ENCODE results near the gene KDM6A.
"Not testable (repeated sequence)": the region's sequence is repeated elsewhere in the genome, so short reads cannot be mapped to it uniquely, and the experiment has no call there.

The KDM6A gene

DNA sequence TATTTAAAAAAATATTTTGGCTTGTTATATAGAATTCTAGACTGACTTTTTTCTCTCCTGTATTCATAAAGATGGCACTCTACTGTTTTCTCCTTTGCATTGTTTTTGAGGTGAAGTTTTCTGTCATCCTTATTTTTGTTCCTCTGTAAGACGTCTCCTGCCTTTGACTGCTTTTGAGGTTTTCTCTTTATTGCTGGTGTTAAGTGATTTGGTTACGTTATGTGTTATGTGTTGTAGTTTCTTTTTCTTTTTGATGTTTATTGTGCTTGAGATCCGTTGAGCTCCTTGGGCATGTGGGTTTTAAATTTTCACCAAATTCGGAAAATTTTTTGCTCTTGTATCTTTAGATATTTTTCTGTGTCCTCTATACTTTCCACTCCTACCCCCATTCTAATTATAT, 50.0 kb downstream of the KDM6A start:
- no peak for DNase-seq (ENCODE audit: low spot score)

DNA sequence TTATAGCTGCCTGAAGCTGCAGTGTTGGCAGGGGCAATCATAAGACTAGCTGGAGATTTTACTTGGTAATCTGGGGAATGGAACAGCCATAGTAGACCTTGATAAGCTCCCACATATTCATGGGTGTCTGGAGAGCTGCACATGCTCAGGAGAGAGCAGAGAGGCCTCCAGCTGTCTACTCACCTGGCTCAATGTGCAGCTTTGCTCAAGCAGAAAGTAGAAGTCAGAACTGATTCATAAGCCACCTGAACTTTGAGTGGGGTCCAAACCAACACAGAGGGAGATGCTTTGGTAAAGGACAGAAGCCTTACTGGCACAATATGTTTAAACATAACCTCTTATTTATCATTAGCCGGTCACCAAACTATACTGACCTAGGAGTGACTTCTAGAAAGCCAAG, 54.4 kb downstream of the KDM6A start:
- no peak for DNase-seq (ENCODE audit: low spot score)

DNA sequence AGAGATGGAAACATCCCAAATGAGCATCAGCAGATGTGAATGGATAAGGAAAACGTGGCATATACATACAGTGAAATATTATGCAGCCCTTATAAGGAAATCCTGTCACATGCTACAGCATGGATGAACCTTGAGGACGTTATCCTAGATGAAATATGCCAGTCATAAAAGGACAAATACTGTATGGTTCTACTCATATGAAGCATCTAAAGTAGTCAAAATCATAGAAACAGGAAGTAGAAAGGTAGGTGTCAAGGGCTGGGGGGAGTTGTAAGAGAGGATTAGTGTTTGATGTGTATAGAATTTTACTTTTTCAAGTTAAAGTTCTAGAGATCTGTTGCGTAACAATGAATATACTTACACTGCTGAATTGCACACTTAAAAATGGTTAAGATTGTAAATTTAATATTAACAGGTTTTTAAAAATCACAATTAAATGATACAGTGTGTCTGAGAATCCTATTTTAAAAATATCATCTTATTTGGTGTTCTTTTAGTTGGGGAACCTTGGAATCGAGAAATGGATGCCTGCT, 58.5 kb downstream of the KDM6A start:
- DNase-seq (ENCODE audit: low spot score) = no peak

DNA sequence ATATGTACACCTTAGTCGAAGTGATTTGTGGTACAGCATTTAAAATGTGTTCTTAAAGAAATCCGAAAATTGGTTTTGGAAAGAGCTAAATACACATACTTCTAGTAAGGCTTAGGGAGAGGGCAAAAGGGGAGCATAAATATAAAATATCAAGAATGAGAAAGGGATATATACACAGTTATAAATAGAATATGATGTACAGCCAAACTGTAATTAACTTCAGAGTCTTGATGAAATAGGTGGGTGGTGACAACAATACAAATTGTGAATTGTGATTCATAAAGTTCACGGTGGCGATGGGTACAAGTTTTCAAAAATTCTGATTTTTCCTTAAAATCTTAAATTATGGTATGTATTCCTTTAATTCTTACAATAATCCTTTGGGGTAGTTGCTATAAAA, 62.2 kb downstream of the KDM6A start:
- DNase-seq (ENCODE audit: low spot score) = no peak

DNA sequence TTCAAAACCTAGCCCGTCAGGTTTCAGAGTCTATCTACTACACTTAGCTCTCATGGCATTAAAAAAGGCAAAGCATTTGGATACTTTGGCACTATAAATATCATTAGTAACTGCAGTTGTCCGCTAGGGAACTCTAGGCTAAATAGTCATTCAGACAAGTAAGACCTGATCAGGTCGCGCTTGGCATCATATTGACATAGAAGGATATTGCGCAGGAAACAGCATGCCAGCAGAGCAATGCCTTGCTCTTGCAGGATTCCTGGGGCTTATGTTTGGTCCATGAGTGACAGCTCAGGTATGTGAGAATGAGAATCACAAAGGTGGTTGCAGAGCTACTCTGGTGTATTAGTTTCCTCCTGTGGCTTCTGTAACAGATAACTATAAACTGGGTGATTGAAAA, 62.7 kb downstream of the KDM6A start:
- DNase-seq (ENCODE audit: low spot score) = no peak

DNA sequence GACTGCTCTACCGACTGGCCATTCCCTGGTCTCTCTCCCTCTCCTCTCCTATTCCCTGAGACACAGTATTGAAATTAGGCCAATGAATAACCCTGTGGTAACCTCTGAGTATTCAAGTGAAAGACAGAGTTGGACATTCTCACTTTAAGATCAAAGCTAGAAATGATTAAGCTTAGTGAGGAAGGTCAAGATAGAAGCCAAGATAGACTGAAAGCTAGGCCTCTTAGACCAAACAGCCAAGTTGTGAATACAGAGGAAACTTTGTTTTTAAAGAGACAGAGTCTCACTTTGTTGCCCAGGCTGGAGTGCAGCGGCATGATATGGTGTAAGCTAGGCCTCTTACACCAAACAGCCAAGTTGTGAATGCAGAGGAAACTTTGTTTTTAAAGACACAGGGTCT, 64.6 kb downstream of the KDM6A start:
- DNase-seq (ENCODE audit: low spot score) = no peak

DNA sequence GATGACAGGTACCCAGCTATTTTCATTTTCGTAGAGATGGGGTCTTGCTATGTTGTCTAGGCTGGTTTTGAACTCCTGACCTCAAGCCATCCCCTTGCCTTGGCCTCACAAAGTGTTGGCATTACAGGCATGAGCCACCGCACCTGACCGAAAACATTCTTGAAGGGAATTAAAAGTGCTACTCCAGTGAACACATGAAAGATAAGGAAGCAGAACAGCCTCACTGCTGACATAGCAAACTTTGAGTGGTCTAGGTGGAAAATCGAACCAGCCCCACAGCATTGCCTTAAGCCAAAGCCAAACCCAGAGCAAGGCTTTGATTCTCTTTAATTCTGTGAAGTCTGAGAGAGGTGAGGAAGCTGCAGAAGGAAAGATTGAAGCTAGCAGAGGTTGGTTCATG, 65.1 kb downstream of the KDM6A start:
- no peak for DNase-seq (ENCODE audit: low spot score)

DNA sequence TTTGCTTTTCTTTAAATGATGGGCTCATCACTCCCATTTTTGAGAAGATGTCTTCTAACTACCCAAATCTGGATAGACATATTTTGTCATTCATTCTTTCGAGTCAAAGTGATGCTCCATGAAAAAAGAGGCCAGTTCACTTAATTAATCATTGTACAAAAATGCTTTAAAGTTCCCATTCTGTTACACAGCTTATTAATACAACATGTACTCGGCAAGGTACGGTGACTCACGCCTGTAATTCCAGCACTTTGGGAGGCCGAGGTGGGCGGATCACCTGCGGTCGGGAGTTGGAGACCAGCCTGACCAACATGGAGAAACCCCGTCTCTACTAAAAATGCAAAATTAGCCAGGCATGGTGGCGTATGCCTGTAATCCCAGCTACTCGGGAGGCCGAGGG, 67.6 kb downstream of the KDM6A start:
- not testable (repeated sequence) for DNase-seq (ENCODE audit: low spot score)

DNA sequence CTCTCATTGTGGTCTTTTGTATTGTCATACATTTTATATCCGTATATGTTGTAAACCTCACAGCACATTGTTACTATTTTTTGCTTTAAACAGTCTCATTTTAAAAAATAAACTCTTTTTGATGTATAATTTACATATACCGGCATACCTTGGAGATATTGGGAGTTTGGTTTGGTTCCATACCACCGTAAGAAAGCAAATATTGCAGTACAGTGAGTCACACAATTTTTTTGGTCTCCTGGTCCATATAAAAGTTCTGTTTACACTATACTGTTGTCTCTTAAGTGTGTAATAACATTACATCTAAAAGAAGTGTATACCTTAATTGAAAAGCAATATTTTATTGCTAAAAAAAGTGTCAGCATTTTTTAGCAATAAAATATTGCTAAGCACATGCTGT, 70.0 kb downstream of the KDM6A start:
- no peak for DNase-seq (ENCODE audit: low spot score)

DNA sequence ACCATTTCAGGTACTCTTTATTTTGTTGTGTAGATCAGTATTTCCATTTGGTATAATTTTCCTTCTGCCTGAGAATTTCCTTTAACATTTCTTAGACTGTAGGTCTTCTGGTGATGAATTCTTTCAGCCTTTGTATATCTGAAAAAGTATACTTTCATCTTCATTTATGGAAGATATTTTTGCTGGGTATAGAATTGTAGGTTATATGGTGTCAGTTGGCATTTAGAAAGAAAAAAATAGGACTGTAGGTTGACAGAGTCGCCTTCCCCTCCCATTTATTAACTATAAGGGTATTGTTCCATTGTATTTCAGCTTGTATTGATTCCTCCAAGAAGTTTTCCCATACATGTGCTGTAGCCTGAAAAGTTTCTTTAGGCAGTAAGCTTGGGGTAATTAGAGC, 71.9 kb downstream of the KDM6A start:
- no peak for DNase-seq (ENCODE audit: low spot score)

DNA sequence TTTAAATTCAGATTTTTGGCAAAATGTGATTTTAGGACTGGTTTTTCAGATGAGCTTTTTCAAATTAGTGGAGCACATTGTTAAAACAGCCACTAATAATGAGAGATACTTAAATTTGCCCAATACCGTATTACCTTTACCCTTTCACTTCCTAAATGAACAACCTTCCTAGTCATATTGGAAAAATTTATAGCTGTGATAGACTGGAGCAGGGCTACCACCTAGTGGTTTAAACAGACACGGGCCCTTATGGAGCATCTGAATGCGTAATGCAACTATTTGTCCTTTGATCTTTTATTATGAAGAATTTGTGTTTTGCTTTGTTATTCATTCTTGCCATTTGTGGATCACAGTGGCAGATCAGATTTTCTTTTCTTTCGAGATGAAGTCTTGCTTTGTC, 72.7 kb downstream of the KDM6A start:
- no peak for DNase-seq (ENCODE audit: low spot score)

DNA sequence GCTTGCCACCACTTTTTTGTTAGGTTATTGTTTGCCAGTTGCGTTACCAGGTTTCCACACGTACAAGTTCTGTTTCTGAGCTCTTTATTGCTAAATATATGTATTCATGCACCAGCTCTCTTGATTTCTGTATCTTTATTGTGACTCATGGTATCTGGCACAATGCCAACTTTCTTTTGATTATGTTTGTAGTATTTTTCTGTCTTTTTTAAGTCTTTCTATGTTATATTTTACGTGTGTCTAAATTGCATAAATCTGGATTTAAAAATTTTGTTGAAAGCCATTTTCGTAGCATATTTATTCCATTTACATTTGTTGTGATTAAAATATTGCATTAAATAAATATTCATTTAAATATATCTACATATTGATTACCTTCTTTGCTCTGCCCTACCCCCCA, 73.8 kb downstream of the KDM6A start:
- DNase-seq (ENCODE audit: low spot score) = no peak

DNA sequence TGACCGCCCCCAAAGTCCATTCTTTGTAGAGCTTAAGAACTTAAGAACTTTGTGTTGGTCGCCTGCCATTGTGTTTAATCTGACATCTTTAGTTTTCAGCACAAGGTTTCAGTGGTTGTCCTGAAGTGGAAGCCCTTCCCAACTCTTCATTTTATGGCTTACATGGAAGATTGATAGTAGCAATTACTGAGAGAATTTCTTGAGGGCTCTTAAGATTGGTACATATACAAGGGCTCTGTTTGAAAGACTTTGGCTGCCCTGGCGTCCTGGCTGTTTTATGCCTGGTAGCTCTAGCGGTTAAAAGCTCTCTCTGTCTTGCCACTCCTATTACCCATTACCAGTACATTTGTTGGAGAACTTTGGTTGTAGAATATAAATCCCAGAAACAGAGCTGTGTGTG, 75.0 kb downstream of the KDM6A start:
- DNase-seq (ENCODE audit: low spot score) = no peak

DNA sequence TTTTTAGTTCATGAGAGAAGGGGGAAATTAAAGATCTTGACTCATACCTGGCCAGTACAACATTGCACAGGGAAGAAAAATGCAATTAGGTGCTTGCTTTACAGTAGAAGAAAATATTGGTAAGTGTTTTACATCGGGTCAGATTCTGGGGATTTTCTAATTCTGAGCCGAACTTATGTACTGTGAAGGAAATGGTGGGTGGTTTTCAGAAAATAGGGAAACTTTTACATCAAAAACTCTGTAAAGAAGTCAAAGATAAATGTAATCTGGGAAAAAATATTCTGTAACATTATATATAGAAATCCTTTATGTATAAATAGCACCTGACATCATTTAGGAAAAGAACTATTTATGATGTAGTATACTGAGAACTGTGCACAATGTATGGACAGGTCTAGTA, 75.4 kb downstream of the KDM6A start:
- DNase-seq (ENCODE audit: low spot score) = no peak

DNA sequence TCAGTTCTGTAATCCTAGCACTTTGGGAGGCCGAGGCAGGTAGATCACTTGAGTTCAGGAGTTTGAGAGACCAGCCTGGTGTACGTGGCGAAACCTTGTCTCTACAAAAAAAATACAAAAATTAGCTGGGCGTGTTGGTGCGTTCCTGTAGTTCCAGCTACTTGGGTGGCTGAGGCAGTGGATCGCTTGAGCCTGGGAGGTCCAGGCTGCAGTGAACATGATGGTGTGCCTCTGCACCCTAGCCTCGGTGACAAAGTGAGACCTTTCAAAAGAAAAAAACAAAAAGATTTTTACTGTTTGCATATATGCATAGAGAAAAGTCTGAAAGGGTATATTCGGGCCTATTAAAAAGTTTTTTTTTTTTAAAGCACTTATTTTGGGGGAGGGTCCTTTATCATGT, 76.1 kb downstream of the KDM6A start:
- DNase-seq (ENCODE audit: low spot score) = no peak

DNA sequence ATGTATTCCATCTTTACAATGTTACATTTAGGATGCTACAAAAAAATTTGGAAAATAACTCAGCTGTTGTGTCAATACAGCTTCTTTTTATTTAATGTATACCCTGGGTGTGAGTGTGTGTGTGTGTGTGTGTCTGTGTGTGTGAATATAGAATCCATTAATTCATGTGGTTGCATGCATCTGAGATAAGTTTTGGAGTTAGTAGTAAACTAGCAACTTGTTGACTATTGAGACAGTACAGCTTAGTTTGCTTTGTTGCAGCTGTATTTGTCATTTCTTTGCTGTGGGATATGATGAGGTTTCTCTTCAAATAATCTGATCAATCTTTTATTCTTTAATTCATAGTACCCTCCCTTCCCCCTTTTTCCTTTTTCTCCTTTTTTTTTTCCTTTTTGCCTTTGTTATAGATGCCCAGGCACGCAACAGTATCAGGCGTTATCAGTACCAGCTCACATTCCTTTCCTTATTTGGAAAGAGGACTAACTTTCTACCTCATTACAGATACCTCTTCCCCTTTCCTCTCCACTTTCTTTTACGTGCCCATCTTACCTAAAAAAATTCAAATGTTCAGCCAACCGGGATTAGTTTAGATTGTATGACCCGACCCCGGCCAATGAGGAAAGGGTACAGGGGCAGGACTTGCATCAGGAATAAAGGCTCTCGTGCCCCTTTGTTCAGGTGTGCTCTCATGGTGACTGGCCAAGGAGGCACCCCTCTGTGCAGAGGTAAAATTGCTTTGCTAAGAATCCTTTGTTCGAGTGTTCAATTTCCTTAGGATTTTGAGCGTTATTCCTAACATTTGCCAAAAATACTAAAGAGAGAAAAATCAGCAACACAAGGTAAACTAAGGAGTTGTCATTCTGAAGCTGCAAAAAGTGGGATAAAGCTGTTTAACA, 77.7 kb downstream of the KDM6A start:
- not testable (repeated sequence) for DNase-seq (ENCODE audit: low spot score)

DNA sequence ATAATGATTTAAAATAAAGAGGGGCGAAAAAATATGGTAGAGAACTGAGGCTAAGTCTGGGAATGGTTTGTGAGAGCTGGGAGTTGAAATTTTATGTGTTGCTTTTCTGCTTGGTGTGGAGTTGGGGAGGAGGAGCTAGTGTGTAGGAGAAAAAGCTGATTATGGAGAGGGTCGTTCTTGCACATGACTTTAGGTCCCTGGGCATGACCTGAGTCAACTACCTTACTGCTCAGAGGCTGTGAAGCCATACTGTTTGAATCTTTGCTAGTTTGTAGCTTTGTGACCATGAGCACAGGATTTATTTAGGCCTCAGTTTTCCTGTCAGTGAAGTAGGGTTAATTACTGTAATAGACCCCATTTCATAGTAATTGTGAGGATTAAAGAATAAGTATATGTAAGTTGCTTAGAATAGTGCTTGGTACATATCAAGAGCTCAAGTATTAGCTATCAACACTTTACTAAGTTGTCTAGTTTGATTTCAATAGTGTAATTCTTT, 78.6 kb downstream of the KDM6A start:
- DNase-seq (ENCODE audit: low spot score) = no peak

DNA sequence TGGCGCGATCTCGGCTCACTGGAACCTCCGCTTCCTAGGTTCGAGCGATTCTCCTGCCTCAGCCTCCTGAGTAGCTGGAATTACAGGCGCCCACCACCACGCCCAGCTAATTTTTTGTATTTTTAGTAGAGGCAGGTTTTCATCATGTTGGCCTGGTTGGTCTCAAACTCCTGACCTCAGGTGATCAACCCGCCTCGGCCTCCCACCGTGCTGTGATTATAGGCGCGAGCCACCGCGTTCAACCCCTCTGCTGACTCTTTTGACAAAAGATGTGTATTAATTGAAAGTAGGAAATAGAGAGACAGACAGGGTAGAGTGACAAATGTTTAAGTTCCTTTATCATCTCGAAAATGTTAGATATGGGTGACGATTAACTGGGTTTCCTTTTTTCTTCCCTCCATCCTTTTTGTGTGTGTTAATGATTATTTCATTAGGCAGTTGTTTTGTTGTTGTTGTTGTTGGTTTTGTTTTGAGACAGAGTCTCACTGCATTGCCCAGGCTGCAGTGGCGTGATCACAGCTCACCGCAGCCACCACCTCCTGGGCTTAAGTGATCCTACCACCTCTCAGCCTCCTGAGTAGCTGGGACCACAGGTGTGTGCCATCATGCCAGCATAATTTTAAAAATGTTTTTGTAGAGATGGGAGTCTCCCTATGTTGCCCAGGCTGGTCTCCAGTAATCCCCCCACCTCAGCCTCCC, 79.5 kb downstream of the KDM6A start:
- DNase-seq (ENCODE audit: low spot score) = no peak

DNA sequence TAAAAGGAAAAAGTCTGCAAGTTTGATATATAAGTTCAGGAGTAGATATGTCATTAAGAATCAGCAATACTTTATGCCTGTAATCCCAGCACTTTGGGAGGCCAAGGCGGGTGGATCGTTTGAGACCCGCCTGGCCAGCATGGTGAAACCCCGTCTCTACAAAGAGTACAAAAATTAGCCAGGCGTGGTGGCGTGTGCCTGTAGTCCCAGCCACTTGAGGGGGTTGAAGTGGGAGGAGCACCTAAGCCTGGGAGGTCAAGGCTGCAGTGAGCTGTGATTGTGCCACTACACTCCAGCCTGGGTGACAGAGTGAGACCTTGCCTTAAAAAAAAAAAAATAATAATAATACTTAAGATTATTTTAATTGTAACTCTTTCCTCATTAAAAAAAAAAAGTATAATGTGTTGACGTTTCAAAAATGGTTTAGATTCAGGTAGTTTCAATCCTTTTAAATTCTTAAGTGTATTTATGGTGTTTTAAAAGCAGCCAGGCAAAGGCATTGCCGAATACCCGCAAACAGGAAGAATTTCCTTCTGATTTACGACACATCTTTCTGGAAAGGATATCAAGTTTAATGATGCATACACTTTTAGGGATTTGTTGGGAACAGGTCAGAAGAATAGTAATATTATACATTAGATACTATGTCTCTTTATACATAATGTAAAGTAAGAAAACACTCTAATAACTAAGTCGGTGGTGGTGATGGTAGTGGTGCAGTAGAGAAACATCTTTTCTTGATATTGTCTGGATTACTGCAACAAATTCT, 80.9 kb downstream of the KDM6A start:
- DNase-seq (ENCODE audit: low spot score) = no peak

DNA sequence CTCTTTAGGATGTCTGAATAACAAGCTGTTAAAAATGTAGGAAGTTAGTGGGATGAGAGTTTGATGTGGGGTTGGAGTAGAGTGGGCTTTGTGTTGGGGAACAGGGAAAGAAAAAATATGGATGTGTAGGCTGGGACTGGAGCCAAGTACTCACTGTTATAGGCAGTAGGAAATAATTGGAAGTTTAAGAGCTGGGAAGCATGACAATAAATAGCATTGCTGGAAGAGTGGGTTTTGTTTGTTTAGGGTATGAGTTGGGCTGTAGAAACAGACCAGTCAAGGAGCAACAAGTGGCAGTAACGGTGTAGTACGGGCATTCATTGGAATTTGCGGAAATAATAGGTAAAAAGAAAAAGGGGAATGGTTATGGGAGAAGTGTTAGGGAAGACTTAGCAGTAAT, 81.6 kb downstream of the KDM6A start:
- DNase-seq (ENCODE audit: low spot score) = no peak

DNA sequence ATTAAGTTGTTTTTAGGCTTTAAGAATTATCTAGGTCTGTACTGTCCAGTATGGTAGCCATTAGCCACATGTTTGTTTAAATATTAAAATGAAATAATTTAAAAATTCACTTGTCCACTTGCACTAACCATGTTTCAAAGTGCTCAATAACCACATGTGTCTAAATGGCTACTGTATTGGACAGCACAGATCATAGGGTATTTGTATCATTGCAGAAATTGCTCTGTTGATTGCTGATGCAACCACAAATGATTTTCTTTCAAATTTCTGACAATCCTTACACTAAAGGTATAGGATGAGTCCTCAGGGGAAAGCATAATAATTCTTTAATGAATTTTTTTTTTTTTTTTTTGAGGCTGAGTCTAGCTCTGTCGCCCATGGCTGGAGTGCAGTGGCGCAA, 84.9 kb downstream of the KDM6A start:
- DNase-seq (ENCODE audit: low spot score) = no peak

DNA sequence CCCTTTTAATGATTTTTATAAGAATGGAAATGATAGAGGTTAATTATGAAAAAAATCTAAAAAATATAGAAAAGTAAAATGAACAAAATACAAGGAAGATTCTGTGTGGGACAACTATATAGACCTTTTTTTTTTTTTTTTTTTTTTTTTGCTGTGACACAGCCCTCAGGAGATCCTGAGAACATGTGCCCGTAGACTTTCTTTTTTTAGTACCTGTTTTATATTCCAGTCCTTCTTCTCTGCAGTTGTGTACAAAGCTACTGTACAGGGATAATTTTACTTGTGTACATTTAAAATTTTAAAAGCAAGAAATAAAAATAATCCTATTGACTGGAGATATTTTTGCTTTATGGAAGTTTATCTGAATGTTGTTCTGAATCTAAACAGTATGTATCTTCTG, 85.5 kb downstream of the KDM6A start:
- no peak for DNase-seq (ENCODE audit: low spot score)

Measured in hepatic stellate cell (primary cell).